IMR-90 (cell line): ENCODE measurements around the gene FNBP1L. TPM values are rescaled to one million over a fixed set of nuclear protein-coding genes. Genes with fewer than 3 reads are reported as not detected.

Experiments
- ATAC-seq: fragments of 200-7000 bp; cut with Tn5 transposase; 2 replicates; pipeline ENCODE4 v1.9.1; 2020; ENCODE audit warnings: low read depth, mild to moderate bottlenecking, moderate library complexity
- BruUV-seq: library from RNA; stranded (reverse); fragments of 400-500 nt; replicated peaks from 2 replicates; lab custom pipeline; 2021; lab: Mats Ljungman, UMichigan
- CTCF ChIA-PET: fragments of 300-600 bp; formaldehyde crosslinking; extraction: SDS; loops from one replicate; lab custom pipeline; 2021; ENCODE audit warnings: antibody characterized with exemption; lab: Yijun Ruan, JAX
- POLR2A ChIA-PET: fragments of 300-600 bp; sonication (Branson Sonifier 250); formaldehyde crosslinking; loops from one replicate; lab custom pipeline; 2022; ENCODE audit warnings: antibody characterized with exemption; ENCODE audit not compliant: unreplicated experiment; lab: Charles Lee
- DNase-seq: peaks from one replicate; pipeline ENCODE4 v3.0.0; 2013
- H2AFZ ChIP-seq: replicated peaks from 2 replicates; pipeline ENCODE3; 2013; ENCODE audit warnings: low read length, mild to moderate bottlenecking; ENCODE audit not compliant: poor library complexity
- H2AK5ac ChIP-seq: 2 replicates; pipeline ENCODE4 v1.6.1; 2013; ENCODE audit warnings: low read depth, low read length, inconsistent platforms
- H2AK9ac ChIP-seq: replicated peaks from 2 replicates; pipeline ENCODE3; 2013; ENCODE audit warnings: mild to moderate bottlenecking, low read depth, low read length, moderate library complexity; ENCODE audit not compliant: poor library complexity
- H2BK120ac ChIP-seq: 2 replicates; pipeline ENCODE4 v1.6.1; 2013; ENCODE audit warnings: low read depth, low read length, inconsistent platforms
- H2BK15ac ChIP-seq: 3 replicates; pipeline ENCODE4 v1.6.1; 2013; ENCODE audit warnings: low read depth, low read length, inconsistent platforms
- H2BK20ac ChIP-seq: 2 replicates; pipeline ENCODE4 v1.6.1; 2013; ENCODE audit warnings: low read depth, mild to moderate bottlenecking, inconsistent platforms, low read length, moderate library complexity
- H2BK5ac ChIP-seq: 2 replicates; pipeline ENCODE4 v1.6.1; 2013; ENCODE audit warnings: mild to moderate bottlenecking, low read depth, low read length, inconsistent platforms; ENCODE audit not compliant: poor library complexity, severe bottlenecking
- H3K14ac ChIP-seq: replicated peaks from 2 replicates; pipeline ENCODE4 v1.6.1; 2013; ENCODE audit warnings: low read depth, low read length, inconsistent platforms
- H3K18ac ChIP-seq: 2 replicates; pipeline ENCODE4 v1.6.1; 2013; ENCODE audit warnings: low read depth, low read length, control low read depth
- H3K23ac ChIP-seq: 2 replicates; pipeline ENCODE4 v1.6.1; 2013; ENCODE audit warnings: low read depth, low read length, inconsistent platforms
- H3K27ac ChIP-seq: 2 replicates; pipeline ENCODE4 v1.5.1; 2013; ENCODE audit warnings: mild to moderate bottlenecking, control low read depth, low read length; ENCODE audit not compliant: insufficient read depth
- H3K27me3 ChIP-seq: 2 replicates; pipeline ENCODE4 v1.6.1; 2013; ENCODE audit warnings: low read length; ENCODE audit not compliant: control insufficient read depth, insufficient read depth
- H3K36me3 ChIP-seq: 2 replicates; pipeline ENCODE4 v1.6.1; 2013; ENCODE audit warnings: low read length, mixed read lengths; ENCODE audit not compliant: control insufficient read depth, insufficient read depth
- H3K4ac ChIP-seq: 2 replicates; pipeline ENCODE4 v1.6.1; 2013; ENCODE audit warnings: low read depth, low read length, inconsistent platforms
- H3K4me1 ChIP-seq: 2 replicates; pipeline ENCODE4 v1.6.1; 2013; ENCODE audit warnings: low read length, mixed read lengths; ENCODE audit not compliant: control insufficient read depth, insufficient read depth
- H3K4me2 ChIP-seq: 2 replicates; pipeline ENCODE4 v1.6.1; 2013; ENCODE audit warnings: low read depth, mild to moderate bottlenecking, control low read depth, low read length, moderate library complexity
- H3K4me3 ChIP-seq: 2 replicates; pipeline ENCODE4 v1.5.1; 2013; ENCODE audit warnings: low read depth, mild to moderate bottlenecking, control low read depth, low read length, moderate library complexity; ENCODE audit not compliant: insufficient read depth
- H3K56ac ChIP-seq: 2 replicates; pipeline ENCODE4 v1.6.1; 2013; ENCODE audit warnings: low read length, inconsistent platforms; ENCODE audit not compliant: insufficient read depth; ENCODE audit errors: extremely low read depth
- H3K79me1 ChIP-seq, 2 experiments: 2 replicates each; pipeline ENCODE4 v1.6.1; 2013; ENCODE audit warnings: low read length in 2 of 2, inconsistent platforms in 1 of 2, low read depth in 1 of 2
- H3K9ac ChIP-seq: 2 replicates; pipeline ENCODE4 v1.6.1; 2013; ENCODE audit warnings: low read depth, low read length, control low read depth
- H3K9me1 ChIP-seq: 2 replicates; pipeline ENCODE4 v1.6.1; 2013; ENCODE audit warnings: low read length, inconsistent platforms; ENCODE audit not compliant: insufficient read depth
- H3K9me3 ChIP-seq: 2 replicates; pipeline ENCODE4 v1.6.1; 2013; ENCODE audit warnings: low read length; ENCODE audit not compliant: control insufficient read depth, insufficient read depth
- H4K20me1 ChIP-seq: 2 replicates; pipeline ENCODE4 v1.6.1; 2013; ENCODE audit warnings: low read length, inconsistent platforms; ENCODE audit not compliant: insufficient read depth
- H4K5ac ChIP-seq: 2 replicates; pipeline ENCODE4 v1.6.1; 2013; ENCODE audit warnings: mild to moderate bottlenecking, low read depth, low read length, control low read depth
- H4K8ac ChIP-seq, 2 experiments: 2 replicates each; pipeline ENCODE4 v1.6.1; 2013; ENCODE audit warnings: low read depth in 2 of 2, low read length in 2 of 2, control low read depth in 1 of 2, inconsistent platforms in 1 of 2
- H4K91ac ChIP-seq: 2 replicates; pipeline ENCODE4 v1.6.1; 2013; ENCODE audit warnings: low read depth, low read length, inconsistent platforms; ENCODE audit not compliant: insufficient read depth
- BHLHE40 ChIP-seq: fragments of 150-350 bp; IDR thresholded peaks from 2 replicates; pipeline ENCODE4 v1.6.1; 2016; ENCODE audit warnings: mild to moderate bottlenecking, low read depth, low read length
- CEBPB ChIP-seq: IDR thresholded peaks from 2 replicates; pipeline ENCODE4 v1.6.1; 2012; ENCODE audit warnings: low read depth, low read length, improper control_type of control experiment
- CTCF ChIP-seq: conservative IDR thresholded peaks from 2 replicates; pipeline ENCODE4 v1.5.1; 2012; ENCODE audit warnings: mild to moderate bottlenecking, low read depth, low read length, improper control_type of control experiment
- FOS ChIP-seq: fragments of 150-350 bp; IDR thresholded peaks from 2 replicates; pipeline ENCODE4 v1.6.1; 2016; ENCODE audit warnings: low read depth, low read length
- MAFK ChIP-seq: IDR thresholded peaks from 2 replicates; pipeline ENCODE4 v1.6.1; 2012; ENCODE audit warnings: low read depth, low read length, improper control_type of control experiment
- MXI1 ChIP-seq: IDR thresholded peaks from 2 replicates; pipeline ENCODE4 v1.6.1; 2012; ENCODE audit warnings: low read depth, mild to moderate bottlenecking, low read length, moderate library complexity, borderline replicate concordance
- NFE2L2 ChIP-seq: fragments of 150-350 bp; IDR thresholded peaks from 2 replicates; pipeline ENCODE4 v1.6.1; 2016; ENCODE audit warnings: low read depth, mild to moderate bottlenecking, low read length
- POLR2A ChIP-seq: IDR thresholded peaks from 2 replicates; pipeline ENCODE4 v1.6.1; 2012; ENCODE audit warnings: mild to moderate bottlenecking, low read depth, low read length
- RAD21 ChIP-seq: IDR thresholded peaks from 2 replicates; pipeline ENCODE4 v1.6.1; 2012; ENCODE audit warnings: low read length, improper control_type of control experiment
- RCOR1 ChIP-seq: IDR thresholded peaks from 2 replicates; pipeline ENCODE4 v1.6.1; 2012; ENCODE audit warnings: mild to moderate bottlenecking, low read length, improper control_type of control experiment; ENCODE audit not compliant: insufficient replicate concordance
- RFX5 ChIP-seq: IDR thresholded peaks from 2 replicates; pipeline ENCODE4 v1.8.0; 2012; ENCODE audit warnings: low read depth, mild to moderate bottlenecking, low read length, moderate library complexity
- USF2 ChIP-seq: fragments of 150-350 bp; IDR thresholded peaks from 2 replicates; pipeline ENCODE4 v1.6.1; 2017; ENCODE audit warnings: mild to moderate bottlenecking, antibody characterized with exemption, low read length, low read depth
- WGBS, 2 experiments: methylation state at CpG; one replicate each; pipeline versions ENCODE4 v1.1.5 to v1.1.7; 2013; ENCODE audit warnings: missing lambda C conversion rate in 2 of 2; ENCODE audit not compliant: insufficient read length in 1 of 2; ENCODE audit errors: extremely low coverage in 2 of 2; 5-methylcytosine and 5-hydroxymethylcytosine counted together
- dilution Hi-C: fragments of 300-500 bp; cut with HindIII; formaldehyde crosslinking; loops from one replicate; pipeline ENCODE4 v1.14.3; 2018; ENCODE audit warnings: low sequenced_read_pairs; ENCODE audit not compliant: unreplicated experiment
- in situ Hi-C: fragments of 300-500 bp; cut with MboI; formaldehyde crosslinking; loops from 3 replicates; pipeline ENCODE4 v1.14.3; 2019; ENCODE audit warnings: low sequenced_read_pairs, inconsistent platforms, mixed read lengths
- intact Hi-C: fragments of 100-400 bp; cut with micrococcal nuclease; formaldehyde crosslinking; loops from 2 replicates; pipeline ENCODE4 v1.10.0; 2022
- polyA plus RNA-seq, 3 experiments: library from polyadenylated mRNA; depleted of rRNA; stranded (reverse); fragments of >200 nt; gene quantifications; 2 replicates each; pipeline ENCODE4 v1.2.3, GENCODE V29; 2012; ENCODE audit warnings: low replicate concordance in 1 of 3
- total RNA-seq: library from RNA; depleted of rRNA; stranded (reverse); fragments of >200 nt; gene quantifications from 2 replicates; pipeline ENCODE4 v1.2.3, GENCODE V29; 2012

The FNBP1L gene
- total and polyA plus RNA-seq, 2 of the 4 experiments (the other 2 are of a cell fraction) = 9.3 to 15.2 TPM

- ChIA-PET CTCF (no interaction called here), POLR2A (no interaction called here)
- Histone ChIP-seq H4K8ac (no peak overlapping the region), H3K56ac (no peak overlapping the region), H2BK5ac (no peak overlapping the region), H3K4ac (no peak overlapping the region), H3K4me2 (no peak overlapping the region), H3K14ac (no peak overlapping the region), H3K27ac (no peak overlapping the region), H3K9me3 (no peaks in the 10 kb centered on the region), H2AK5ac (no peak overlapping the region), H3K9ac (no peak overlapping the region), H3K36me3 (no peaks in the 10 kb centered on the region), H3K4me3 (no peak overlapping the region), H2BK120ac (no peak overlapping the region), H4K20me1 (no peaks in the 10 kb centered on the region), H2AK9ac (no peak overlapping the region), H2AFZ (no peak overlapping the region), H3K18ac (no peak overlapping the region), H3K27me3 (no peaks in the 10 kb centered on the region), H2BK15ac (no peak overlapping the region), H3K23ac (no peak overlapping the region), H3K9me1 (no peaks in the 10 kb centered on the region), H3K4me1 (no peaks in the 10 kb centered on the region), H3K79me1 (peaks cover 3 to 6% of the 10 kb centered on the region in 2 experiments; a peak in 2 of 4 replicates), H4K5ac (no peak overlapping the region), H2BK20ac (no peak overlapping the region), H4K91ac (no peak overlapping the region)
- no CpG with 5 or more reads among the region's 1 CpG for WGBS, 2 experiments
- no TSS peak for BruUV-seq
- intact Hi-C loops (no loop called here), dilution Hi-C loops (no loop called here), in situ Hi-C loops (no loop called here)
- ATAC-seq (no peak), DNase-seq (no peak)
- TF ChIP-seq CTCF (no peak), USF2 (no peak), RAD21 (no peak), RCOR1 (no peak), MXI1 (no peak), MAFK (no peak), BHLHE40 (no peak), FOS (no peak), CEBPB (no peak), RFX5 (no peak), POLR2A (no peak), NFE2L2 (no peak)
These were observed 54.7 kb downstream of the FNBP1L start for GRCh38 chr1:93502571-93502970.
